Measurements from ENCODE around the gene ANXA6. TPM values are rescaled to one million over a fixed set of nuclear protein-coding genes. Genes with fewer than 3 reads are reported as not detected.

The ANXA6 gene
- total and polyA plus RNA-seq, 2 experiments from 2014 or later = 122 to 152 TPM

- H4K20me1 ChIP-seq (ENCODE audit: insufficient read depth, poor library complexity, severe bottlenecking) = no peaks in the 10 kb centered on the region
- 53% methylated on average over 3 of the region's 5 CpGs for WGBS (ENCODE audit: low lambda C conversion rate, missing lambda C conversion rate)
- no peaks in the 10 kb centered on the region for H3K9me2 ChIP-seq (replicated peaks; ENCODE audit: insufficient read depth)
- TF ChIP-seq EZH2phosphoT487 (IDR thresholded peaks at IDR 0.05; ENCODE audit: low read depth, severe bottlenecking, unreplicated experiment) = no peak
- no peak overlapping the region for H3K4me3 ChIP-seq
- no peak overlapping the region for H2AFZ ChIP-seq
- no peak overlapping the region for H3K4me2 ChIP-seq
- H3K79me2 ChIP-seq = no peaks in the 10 kb centered on the region
- DNase-seq (ENCODE audit: low spot score) = no peak
- H3K9me3 ChIP-seq (ENCODE audit: low read depth) = no peaks in the 10 kb centered on the region
- H3K27ac ChIP-seq = no peak overlapping the region
- peaks cover 7% of the 10 kb centered on the region for H3K4me1 ChIP-seq (ENCODE audit: insufficient read depth)
- no peaks in the 10 kb centered on the region for H3K36me3 ChIP-seq (replicated peaks; ENCODE audit: insufficient read depth, low read depth)
- no peaks in the 10 kb centered on the region for H3K27me3 ChIP-seq
Measured at GRCh38 chr5:151186052-151186451, 28.5 kb upstream of the ANXA6 start.

DNA sequence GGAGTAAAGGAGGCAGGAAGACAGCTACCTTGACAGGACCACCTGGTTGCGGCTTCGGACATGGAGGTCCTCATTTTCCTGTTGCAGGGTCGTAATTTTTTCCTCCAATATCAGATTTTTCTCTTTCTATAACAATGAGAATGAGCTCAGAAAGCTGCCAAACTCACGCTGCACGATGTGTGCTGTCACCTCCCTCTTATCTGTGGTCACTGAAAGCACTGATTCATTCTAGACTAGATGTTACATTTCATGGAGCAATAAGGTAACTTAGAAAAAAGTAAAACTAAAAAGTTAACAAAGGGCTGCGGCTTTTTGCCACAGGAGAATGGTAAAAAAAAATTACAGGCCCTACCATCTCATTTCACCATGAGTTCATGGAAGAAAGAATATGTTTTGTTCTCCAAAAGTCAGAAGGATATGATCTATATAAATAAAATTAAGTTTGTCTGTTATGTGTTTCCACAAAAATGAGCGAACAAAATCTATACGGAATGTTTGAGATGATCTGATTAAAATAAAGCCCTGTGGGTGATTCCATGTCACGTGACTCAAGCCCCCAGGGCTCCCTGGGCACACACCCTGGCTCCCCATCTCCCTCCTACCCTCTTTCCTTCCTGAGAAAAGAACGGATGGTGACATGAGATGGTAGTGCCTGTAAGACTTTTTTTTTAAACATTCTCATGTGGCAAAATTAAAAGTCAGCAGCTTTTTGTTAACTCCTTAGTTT is 26.9 kb upstream of the ANXA6 start:
- Histone ChIP-seq H3K79me2 (no peaks in the 10 kb centered on the region), H3K36me3 (replicated peaks; ENCODE audit: insufficient read depth, low read depth) (no peaks in the 10 kb centered on the region), H3K27me3 (no peaks in the 10 kb centered on the region), H3K4me1 (ENCODE audit: insufficient read depth) (peaks cover 7% of the 10 kb centered on the region), H3K9me3 (ENCODE audit: low read depth) (no peaks in the 10 kb centered on the region), H3K27ac (no peak overlapping the region), H4K20me1 (ENCODE audit: insufficient read depth, poor library complexity, severe bottlenecking) (no peaks in the 10 kb centered on the region), H2AFZ (no peak overlapping the region), H3K4me2 (no peak overlapping the region), H3K9me2 (replicated peaks; ENCODE audit: insufficient read depth) (no peaks in the 10 kb centered on the region), H3K4me3 (no peak overlapping the region)
- no peak for TF ChIP-seq EZH2phosphoT487 (IDR thresholded peaks at IDR 0.05; ENCODE audit: low read depth, severe bottlenecking, unreplicated experiment)
- TF ChIP-seq, protein P1, sequence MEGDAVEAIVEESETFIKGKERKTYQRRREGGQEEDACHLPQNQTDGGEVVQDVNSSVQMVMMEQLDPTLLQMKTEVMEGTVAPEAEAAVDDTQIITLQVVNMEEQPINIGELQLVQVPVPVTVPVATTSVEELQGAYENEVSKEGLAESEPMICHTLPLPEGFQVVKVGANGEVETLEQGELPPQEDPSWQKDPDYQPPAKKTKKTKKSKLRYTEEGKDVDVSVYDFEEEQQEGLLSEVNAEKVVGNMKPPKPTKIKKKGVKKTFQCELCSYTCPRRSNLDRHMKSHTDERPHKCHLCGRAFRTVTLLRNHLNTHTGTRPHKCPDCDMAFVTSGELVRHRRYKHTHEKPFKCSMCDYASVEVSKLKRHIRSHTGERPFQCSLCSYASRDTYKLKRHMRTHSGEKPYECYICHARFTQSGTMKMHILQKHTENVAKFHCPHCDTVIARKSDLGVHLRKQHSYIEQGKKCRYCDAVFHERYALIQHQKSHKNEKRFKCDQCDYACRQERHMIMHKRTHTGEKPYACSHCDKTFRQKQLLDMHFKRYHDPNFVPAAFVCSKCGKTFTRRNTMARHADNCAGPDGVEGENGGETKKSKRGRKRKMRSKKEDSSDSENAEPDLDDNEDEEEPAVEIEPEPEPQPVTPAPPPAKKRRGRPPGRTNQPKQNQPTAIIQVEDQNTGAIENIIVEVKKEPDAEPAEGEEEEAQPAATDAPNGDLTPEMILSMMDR (IDR thresholded peaks at IDR 0.05; ENCODE audit: poor library complexity) = no peak
- no peak for TF ChIP-seq EZH2 (IDR thresholded peaks at IDR 0.05; ENCODE audit: borderline replicate concordance)
- 77% methylated on average over 10 of the region's 10 CpGs for WGBS (ENCODE audit: low lambda C conversion rate, missing lambda C conversion rate)
- no peak for DNase-seq (ENCODE audit: low spot score)

DNA sequence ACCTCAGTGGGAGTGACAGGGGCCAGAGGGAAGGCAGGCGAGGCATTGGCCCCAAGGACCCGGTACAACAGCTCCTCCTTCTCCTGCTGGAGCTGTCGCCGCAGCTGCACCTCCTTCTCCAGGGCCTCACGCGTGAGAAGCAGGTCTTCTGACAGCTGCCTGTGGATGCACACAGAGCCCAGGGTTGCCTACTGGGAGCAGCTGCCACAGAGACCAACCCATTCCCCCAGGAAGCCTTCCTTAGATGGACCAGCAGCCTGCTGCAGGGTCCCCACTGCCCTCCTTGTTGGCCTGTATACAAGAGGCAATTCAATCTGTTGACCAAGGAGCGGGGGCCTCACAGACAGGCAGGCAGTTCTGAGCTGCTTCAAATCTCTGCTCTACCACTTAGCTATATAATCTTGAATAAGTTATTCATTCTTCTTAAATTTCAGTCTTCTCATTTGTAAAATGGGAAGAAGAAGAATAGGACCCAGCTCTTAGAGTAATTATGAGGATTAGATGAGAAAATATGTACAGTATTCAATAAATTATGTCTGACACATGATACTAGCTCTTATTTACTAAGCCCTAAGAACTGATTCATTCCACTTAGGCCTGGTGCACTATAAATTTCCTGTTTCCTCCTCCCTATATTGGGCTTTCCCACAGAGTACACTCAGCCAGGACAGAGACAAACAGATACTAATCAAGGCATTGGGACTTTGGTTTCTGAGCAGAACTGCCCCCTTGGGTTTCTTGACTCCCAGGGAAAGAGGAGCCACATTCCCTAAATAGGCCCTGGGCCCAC is 26.1 kb upstream of the ANXA6 start:
- Histone ChIP-seq H3K36me3 (replicated peaks; ENCODE audit: insufficient read depth, low read depth) (no peaks in the 10 kb centered on the region), H3K27ac (no peak overlapping the region), H3K9me2 (replicated peaks; ENCODE audit: insufficient read depth) (no peaks in the 10 kb centered on the region), H3K4me1 (ENCODE audit: insufficient read depth) (peaks cover 7% of the 10 kb centered on the region), H3K27me3 (no peaks in the 10 kb centered on the region), H3K79me2 (no peaks in the 10 kb centered on the region), H2AFZ (no peak overlapping the region), H3K4me3 (no peak overlapping the region), H4K20me1 (ENCODE audit: insufficient read depth, poor library complexity, severe bottlenecking) (no peaks in the 10 kb centered on the region), H3K9me3 (ENCODE audit: low read depth) (no peaks in the 10 kb centered on the region), H3K4me2 (no peak overlapping the region)
- WGBS (ENCODE audit: low lambda C conversion rate, missing lambda C conversion rate) = 90% methylated on average over 7 of the region's 7 CpGs
- DNase-seq (ENCODE audit: low spot score) = no peak
- TF ChIP-seq EZH2 (IDR thresholded peaks at IDR 0.05; ENCODE audit: borderline replicate concordance) (no peak), EZH2phosphoT487 (IDR thresholded peaks at IDR 0.05; ENCODE audit: low read depth, severe bottlenecking, unreplicated experiment) (no peak)
- TF ChIP-seq, protein P1 (IDR thresholded peaks at IDR 0.05; ENCODE audit: poor library complexity) = no peak

DNA sequence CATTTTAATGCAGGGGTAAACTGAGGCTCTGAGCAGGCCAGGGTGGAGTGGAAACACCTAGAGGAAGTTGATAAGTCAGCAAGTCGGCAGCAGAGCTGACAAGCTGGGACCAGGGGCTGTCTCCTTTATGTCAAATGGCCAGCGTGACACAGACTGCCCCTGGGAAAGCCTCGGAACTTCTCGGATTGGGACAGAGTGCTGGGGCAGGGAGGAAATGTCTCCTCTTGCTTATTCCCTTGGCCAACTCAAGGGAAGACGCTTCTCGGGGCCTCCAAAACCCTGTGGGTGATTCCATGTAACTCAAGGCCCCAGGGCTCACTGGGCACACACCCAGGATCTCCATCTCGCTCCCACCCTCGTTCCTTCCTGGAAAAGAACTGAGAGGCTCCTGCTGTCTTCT is 25.4 kb upstream of the ANXA6 start:
- H3K9me2 ChIP-seq (replicated peaks; ENCODE audit: insufficient read depth) = no peaks in the 10 kb centered on the region
- peaks cover 7% of the 10 kb centered on the region for H3K4me1 ChIP-seq (ENCODE audit: insufficient read depth)
- H3K27me3 ChIP-seq = no peaks in the 10 kb centered on the region
- H4K20me1 ChIP-seq (ENCODE audit: insufficient read depth, poor library complexity, severe bottlenecking) = no peaks in the 10 kb centered on the region
- no peaks in the 10 kb centered on the region for H3K79me2 ChIP-seq
- WGBS (ENCODE audit: low lambda C conversion rate, missing lambda C conversion rate) = 91% methylated on average over 8 of the region's 8 CpGs
- H3K4me2 ChIP-seq = no peak overlapping the region
- no peak overlapping the region for H3K27ac ChIP-seq
- no peak overlapping the region for H2AFZ ChIP-seq
- H3K4me3 ChIP-seq = no peak overlapping the region
- DNase-seq (ENCODE audit: low spot score) = no peak
- no peaks in the 10 kb centered on the region for H3K36me3 ChIP-seq (replicated peaks; ENCODE audit: insufficient read depth, low read depth)
- TF ChIP-seq EZH2 (IDR thresholded peaks at IDR 0.05; ENCODE audit: borderline replicate concordance) = no peak
- no peaks in the 10 kb centered on the region for H3K9me3 ChIP-seq (ENCODE audit: low read depth)
